ENCODE results near the gene PYY.

DNA sequence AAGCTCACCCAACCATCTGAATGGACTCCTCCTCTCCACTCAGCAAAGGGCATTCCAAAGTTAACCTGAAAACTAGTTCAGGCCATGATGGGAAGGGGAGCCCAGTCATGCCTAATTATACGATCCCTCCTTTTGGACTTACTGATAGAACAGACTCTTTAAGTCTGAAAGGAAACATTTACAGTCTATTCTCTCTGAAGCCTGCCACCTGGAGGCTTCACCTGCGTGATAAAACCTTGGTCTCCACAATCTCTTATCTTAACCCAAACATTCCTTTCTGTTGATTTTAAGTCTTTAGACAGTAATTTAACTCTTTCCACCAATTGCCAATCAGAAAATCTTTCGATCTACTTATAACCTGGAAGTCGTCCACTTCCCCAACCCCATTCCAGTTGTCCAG lies 37.4 kb downstream of the PYY start:
- TF ChIP-seq, protein P1, sequence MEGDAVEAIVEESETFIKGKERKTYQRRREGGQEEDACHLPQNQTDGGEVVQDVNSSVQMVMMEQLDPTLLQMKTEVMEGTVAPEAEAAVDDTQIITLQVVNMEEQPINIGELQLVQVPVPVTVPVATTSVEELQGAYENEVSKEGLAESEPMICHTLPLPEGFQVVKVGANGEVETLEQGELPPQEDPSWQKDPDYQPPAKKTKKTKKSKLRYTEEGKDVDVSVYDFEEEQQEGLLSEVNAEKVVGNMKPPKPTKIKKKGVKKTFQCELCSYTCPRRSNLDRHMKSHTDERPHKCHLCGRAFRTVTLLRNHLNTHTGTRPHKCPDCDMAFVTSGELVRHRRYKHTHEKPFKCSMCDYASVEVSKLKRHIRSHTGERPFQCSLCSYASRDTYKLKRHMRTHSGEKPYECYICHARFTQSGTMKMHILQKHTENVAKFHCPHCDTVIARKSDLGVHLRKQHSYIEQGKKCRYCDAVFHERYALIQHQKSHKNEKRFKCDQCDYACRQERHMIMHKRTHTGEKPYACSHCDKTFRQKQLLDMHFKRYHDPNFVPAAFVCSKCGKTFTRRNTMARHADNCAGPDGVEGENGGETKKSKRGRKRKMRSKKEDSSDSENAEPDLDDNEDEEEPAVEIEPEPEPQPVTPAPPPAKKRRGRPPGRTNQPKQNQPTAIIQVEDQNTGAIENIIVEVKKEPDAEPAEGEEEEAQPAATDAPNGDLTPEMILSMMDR (IDR thresholded peaks at IDR 0.05) = no peak
- no peak for TF ChIP-seq POLR2A (IDR thresholded peaks at IDR 0.05)

Measured in tibial nerve (tissue), 3 donors.